Globus pallidus (tissue), 1 donor: Measurements from ENCODE around the gene DNAJC7.

Experiments used
- DNase-seq: peaks from one replicate; pipeline ENCODE4 v3.0.0-alpha.2; 2015; ENCODE audit warnings: low spot score

Gene DNAJC7, protein sequence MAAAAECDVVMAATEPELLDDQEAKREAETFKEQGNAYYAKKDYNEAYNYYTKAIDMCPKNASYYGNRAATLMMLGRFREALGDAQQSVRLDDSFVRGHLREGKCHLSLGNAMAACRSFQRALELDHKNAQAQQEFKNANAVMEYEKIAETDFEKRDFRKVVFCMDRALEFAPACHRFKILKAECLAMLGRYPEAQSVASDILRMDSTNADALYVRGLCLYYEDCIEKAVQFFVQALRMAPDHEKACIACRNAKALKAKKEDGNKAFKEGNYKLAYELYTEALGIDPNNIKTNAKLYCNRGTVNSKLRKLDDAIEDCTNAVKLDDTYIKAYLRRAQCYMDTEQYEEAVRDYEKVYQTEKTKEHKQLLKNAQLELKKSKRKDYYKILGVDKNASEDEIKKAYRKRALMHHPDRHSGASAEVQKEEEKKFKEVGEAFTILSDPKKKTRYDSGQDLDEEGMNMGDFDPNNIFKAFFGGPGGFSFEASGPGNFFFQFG

DNA sequence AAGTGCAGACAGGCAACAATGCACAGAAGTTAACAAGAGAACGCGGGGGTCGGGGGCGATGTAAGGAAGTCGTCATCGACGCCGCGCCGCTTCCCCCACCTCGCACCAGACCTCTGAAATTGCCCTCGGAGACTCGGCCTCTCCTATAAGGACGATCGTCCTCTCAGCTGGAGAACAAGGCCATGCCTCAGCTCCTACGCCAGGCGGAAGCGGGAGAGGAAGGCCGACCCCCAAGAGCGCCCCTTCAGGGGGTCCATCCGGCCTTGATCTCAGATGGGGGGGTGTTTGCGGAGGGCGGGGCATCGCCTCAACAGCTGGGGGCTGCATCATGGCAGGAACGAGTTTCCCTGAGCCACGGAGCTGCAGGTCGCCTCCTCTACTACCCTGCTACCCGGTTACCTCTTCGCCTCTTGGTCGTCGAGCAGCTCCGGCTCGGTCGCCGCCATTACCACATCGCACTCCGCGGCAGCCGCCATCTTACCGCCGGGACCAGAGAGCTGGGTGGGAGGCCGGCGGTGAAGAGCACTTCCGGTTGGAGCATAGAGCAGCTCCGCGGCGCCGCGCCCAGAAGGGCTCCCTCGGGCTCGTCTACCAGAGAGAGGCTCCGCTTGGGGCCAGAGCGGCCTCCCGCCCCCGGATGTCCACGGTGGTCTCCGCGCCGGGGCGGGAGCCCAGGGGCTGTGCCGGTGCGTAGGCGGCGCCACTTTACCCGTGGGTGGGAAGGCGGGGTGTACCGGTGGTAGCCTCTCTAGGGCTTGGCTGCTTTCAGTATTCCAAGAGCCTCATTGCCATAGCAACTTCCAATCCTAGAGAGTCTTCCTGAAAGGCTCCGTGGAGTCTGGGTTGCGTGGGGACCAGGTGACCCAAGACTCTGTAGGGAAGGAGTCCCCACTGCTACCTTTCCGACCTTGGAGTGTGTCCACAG, at the start of gene DNAJC7:
Gene DNAJC7 (minus strand): TSS at position 499 of the 925 bp plus-strand sequence. CDS start 23 bp downstream, at position 476.
- DNase-seq: peak; percentile 92

DNA sequence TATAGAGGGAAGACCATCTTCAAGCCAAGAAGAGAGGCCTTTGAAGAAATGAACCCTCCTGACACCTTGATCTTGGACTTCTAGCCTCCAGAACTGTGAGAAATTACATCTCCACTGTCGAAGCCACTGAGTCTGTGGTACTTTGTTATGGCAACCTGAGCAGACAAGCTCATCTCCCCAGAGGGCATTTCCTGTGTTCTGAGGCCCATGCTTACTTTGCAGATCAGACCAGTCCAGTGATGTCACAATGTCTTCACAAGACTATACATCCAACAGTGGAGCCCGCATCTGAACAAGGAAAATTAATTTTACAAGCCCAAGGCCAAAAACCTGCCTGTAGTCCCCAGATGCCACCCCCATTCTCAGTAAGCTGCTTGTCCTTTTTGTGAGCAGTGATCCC, 48.0 kb upstream of the DNAJC7 start:
- no peak for DNase-seq

DNA sequence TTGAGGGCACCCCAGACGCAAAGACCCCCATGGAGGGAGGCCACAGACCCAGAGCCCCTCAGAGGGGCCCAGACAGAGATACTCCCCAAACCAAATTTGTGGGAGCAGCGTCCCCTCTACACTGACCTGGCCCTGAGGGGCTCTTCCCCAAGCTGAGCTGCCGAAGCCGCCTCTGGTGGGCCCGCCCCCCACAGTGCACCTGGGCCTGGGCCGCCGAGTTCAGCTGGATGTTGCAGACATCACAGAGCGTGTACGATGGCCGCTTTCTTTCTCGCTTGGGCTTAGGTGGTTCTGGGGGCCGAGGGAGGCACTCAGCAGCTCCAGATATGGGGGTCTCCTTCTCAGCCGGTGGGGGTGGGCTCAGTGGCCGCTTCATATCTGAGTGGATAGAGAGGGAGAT, 45.4 kb upstream of the DNAJC7 start:
- no peak for DNase-seq

DNA sequence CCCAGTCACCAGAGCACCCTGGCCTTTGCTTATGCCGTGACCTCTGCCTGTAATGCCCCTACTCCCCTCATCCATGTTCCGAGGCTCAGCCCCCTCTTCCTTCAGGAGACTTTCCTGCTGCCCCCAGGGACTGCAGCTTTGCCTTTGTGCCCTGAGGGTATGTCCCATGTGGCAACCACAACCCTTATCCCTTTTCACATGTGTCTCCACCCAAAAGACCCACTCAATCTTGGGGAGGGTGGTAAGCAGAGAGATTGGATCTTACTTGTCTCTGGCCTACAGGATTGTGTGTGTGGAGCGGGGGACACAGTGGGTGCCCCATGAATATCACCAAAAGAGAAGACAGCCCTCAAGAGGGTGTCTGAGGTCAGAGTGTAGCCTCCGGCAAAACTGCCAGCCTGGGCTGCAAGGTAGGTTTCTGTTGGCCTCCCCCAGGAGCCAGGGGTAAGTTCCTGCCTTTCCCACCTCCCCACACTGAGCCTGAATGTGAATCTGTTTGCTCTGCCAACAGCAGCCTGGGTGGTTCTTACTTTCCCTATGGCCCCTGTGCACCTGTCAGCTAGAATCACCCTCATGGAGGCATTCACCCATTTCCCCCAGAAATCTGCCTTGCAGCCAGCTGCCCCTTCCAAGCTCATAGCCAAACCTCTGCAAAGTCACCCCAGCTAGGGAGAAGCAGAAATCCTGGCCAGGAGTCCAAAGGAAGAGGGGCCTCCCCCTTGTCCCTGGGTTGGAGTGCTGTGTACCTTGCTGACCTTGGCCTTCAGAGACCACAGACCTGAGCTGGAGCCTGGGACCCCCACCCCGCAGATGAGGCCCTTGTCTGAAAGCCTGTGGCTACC, 44.6 kb upstream of the DNAJC7 start:
- no peak for DNase-seq

DNA sequence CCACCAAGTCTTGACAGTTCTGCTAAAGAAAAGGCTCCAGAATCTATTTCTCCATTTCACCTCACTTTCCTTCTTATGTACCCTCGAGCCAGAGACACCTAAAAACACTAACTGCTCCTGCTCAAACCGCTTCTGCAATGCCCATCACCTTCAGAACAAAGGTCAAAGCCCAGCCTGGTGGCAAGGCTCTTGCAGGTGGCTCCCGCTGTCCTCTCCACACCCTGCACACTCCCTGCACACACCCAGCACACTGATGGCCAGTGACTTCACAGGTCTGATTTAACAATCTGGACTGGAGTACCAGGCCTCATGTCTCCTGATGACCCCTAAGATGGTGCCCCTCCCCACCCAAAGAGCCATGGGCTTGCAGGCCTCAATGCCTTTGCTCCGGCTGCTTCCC, 43.0 kb upstream of the DNAJC7 start:
- no peak for DNase-seq

DNA sequence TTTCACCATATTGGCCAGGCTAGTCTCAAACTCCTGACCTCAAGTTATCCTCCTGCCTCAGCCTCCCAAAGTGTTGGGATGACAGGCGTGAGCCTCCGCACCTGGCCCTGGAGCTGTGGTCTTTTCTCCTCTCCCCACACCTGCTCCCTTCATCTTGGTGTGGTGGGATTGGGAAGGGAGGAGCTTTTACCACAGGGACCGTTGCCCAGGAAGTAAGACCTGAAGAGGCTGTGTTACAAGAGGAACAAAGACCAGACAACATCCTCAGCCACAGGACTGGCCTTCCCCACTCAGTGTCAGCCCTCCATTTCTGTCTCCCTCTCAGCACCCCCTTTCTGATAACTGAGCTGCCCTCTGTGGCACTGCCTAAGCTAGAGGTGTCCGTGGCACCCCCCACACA, 42.6 kb upstream of the DNAJC7 start:
- DNase-seq: no peak

DNA sequence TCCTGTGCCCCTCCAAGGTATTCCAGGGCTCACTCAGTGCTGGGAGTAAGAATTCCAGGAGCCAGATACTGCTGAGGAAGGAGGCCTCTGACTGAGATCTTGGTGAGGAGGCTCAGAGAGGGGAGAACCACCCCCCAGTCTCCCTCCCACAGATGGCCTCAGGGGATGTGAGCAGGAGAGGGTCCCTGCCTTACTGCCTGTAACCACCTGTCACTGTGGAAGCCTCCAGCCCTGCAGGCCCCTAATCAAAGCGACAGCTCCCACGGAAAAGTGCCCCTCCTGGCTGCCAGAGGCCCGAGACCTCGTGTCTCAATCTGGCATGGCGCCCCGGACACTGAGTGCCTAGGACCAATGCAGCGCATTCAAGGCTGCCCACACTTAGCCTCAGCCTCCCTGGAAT, 40.8 kb upstream of the DNAJC7 start:
- no peak for DNase-seq

DNA sequence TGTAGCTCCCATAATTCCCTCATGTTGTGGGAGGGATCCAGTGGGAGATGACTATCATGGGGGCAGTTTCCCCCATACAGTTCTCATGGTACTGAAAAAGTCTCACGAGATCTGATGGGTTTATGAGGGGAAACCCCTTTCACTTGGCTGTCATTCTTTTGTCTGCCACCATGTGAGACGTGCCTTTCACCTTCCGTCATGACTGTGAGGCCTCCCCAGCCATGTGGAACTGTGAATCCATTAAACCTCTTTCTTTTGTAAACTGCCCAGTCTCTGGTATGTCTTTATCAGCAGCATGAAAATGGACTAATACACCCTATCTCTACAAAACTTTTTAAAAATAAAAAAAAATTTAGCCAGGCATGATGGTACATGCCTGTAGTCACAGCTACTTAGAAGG, 39.4 kb upstream of the DNAJC7 start:
- no peak for DNase-seq

DNA sequence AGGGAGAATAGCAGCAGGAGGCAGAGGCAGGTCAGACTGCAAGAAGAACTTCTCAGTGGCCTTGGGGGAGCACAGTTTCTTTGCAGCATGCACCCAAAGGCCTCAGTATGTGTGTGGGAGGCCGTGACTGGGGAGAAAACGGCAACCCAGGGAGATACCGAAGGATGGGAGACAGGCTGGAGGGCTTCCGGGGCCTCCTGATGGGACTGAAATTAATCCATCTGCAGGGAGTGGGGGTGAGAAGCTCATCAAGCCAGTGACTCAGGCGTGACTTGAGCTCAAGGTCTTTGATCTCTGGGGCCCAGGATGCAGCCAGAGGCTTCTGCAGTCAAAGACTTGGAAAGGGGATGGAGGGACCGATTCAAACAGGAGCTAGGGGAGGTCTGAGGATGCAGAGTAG, 38.3 kb upstream of the DNAJC7 start:
- no peak for DNase-seq

DNA sequence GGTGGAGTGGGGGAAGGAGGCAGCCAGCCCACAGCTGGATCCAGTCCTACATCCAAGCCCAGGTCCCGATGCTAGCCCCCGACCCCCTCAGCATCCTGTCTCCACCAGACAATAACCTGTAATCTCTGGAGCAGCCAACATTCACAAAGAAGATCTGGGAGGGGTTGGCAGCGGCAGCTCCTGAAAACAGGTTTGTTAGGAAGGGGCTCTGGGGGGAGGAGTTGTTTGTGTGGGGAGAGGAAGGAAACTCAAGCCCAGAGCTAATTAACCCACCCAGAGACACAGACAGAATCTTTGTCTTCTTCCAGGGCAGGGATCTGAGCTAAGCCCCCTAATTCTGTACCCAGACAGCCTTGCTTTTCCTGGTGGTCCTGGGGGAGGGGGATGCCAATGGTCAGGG, 37.8 kb upstream of the DNAJC7 start:
- DNase-seq: no peak

DNA sequence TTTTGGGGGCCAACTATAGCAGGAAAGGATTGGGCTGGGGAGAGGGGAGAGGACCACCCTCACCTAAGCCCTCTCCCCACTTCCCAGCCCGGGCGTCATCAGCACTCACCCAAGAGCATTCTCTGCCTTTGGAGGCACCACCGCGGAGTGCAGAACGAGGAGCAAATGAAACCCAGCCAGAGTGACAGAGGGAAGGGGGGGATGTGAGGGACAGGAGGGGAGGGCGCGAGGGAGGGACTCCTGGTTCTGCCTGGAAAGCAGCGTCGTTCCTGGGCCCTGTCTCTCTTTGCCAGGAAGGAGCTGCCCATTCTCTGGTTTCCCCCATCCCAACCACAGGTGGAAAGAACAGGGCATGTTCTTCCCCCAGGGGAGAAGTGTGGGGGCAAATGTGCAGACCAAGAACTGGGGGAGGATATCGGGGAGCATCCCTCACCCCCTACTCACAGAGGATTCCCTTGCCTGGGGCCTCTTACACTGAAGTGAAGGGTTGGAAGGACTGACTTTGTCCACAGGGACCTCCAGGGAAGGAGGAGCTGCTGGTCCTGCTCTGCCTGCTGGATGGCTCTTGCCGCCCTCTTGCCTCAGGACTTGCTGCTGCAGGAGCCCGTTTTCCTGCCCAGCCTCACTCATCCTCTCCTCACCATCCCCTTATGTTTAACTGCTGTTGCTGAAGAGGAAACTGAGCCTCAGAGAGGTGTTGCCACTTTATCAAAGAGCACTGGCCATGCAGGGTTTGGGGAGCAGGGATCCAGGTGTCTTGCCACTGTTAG, 36.7 kb upstream of the DNAJC7 start:
- no peak for DNase-seq

DNA sequence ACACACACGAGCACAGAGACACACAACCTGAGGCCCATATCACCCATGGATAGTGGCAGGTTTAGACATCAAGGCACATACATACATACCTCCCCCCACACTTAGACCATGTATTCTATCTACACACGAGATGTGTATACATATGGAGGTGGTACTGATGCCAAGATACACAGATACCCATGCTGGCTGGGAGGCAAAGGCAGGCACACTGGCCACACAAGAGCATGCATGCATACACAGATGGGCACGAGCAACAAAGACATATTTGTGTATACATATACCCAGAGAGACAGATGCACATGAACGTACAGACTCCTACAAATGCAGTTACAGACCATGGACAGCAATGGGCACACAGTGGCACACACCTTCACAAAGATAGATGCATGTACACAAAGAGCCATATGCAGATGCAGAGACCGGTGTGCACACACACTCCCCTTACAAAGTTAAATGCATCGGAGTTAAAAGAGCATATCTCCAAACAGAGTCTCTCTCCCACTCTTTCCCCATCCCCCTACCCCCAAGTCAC, 35.2 kb upstream of the DNAJC7 start:
- DNase-seq: no peak

DNA sequence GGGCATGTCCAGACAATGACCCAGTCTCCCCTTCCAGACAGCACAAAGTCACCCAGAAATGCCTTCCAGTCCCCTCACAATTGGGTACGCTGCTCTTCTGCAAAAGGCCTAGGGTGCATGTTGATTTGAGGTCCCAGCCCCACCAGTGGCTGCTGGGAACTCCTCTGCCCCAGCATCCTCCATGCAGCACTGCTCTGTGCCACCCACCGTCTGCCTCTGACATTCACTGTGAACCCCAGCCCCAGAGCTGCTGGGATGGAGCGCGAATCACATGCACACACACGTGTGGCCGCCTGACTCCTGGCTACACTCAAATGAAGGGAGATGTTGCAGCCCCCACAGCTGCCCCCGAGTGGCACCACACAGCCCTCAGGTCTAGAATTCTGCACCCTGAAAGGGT, 34.4 kb upstream of the DNAJC7 start:
- DNase-seq: no peak

DNA sequence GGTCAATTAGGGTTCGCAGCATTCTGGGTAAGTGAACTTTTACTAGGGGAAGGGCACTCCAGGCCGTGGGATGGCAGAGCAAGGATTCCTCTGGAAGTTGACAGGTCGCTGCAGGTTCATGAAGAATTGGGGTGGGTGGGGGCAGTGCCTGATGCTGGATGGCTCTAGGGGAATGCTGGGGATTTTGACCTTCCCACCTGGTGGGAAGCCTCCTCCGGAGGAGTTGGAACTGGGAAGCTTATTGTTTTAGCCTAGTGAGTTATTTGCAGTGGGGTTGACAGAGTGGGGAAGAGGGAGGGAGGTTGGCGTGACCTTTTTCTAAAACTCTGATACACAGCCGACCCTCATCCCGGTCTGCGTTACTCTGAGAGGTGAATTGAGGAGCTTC, 33.8 kb upstream of the DNAJC7 start:
- DNase-seq: no peak

DNA sequence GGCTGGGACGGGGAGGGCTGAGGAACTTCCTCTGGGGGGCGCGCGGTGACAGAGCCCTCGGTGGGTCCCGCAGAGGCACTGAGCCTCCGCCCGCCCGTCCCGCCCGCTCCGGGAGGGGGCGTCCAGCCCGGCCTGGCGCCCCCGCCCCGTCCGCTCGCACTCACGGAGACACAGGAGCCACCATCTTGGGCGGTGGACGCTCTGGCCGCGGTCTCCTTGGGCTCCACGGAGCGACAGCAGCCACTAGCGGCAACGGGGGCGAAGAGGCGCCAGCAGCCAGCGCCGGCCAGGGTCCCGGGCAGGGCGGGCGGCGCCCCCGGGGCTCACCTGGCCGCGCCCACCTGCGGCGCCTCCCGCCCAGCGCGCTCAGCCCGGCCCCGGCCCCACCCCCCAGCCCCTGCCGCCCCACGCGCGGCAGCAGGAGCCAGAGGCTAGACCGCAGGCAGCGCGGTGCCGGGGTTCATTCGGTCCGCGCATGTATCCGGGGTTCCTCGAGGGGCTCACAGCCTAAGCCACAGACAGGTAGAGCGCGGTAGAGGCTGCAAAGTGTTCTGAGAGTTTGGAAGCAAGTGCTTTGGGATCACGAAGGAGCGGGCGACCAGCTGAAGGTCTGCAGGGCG, 33.3 kb upstream of the DNAJC7 start, which contains the start of gene C17orf113:
Gene C17orf113 (minus strand): TSS at position 209 of the 620 bp plus-strand sequence. CDS start 7,225 bp downstream, outside the sequence.
- peak; percentile 52 for DNase-seq

DNA sequence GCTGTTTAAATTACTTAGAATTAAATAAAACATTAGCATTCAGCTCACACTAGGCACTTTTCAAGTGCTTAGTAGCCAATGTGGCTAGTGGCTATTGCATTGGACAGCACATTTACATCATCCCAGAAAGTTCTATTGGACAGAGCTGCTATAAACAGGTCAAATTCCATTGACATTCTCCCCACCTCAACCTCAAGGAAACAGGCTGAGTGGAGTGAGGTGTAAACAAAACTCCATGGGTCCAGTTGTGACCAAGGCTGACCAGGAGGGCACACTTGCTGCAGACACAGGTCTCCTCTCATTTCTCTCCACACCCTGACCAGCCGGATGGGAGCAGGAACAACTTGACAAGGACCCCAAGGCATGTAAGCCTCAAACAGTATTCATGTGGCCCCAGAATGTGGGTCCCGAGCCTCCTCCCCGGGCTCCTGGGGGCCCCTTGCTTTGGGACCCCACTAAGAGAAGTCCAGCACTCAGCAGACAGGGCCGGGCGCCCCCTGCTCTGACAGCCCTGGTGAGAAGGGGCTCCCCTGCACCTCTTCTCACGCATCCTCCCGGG, 32.7 kb upstream of the DNAJC7 start:
- DNase-seq: no peak

DNA sequence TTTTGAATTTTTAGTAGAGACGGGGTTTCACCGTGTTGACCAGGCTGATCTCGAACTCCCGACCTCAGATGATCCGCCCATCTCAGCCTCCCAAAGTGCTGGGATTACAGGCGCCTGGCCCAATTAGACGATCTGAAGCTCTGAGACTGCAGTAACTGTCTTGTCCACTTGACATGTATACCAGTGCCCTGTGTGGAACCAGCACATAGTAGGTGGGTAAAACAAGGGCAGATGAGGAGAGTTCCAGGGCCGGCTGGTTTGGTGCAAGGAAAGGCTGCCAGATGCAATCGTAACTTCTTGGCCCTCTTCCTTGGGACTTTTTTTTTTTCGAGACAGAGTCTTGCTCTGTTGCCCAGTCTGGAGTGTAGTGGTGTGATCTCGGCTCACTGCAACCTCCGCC, 30.1 kb upstream of the DNAJC7 start:
- no peak for DNase-seq

DNA sequence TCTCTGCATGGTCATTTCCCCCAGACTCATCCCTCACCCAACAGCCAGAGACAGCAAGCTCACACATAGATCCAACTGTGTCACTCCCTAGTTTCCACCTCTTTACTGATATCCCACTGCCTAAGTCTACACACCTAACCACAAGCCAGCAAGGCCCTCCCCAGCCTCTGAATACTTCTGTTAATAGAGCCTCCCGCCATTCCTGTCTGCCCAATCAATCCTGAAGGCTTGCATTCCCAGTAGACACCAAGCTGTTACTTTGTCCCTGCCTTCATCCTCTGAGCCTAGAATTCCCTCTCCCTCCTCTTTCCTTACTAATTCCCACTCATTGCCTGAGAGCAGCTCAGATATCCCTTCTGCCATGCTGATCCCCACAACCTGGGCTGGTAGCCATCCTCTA, 28.5 kb upstream of the DNAJC7 start:
- DNase-seq: no peak

DNA sequence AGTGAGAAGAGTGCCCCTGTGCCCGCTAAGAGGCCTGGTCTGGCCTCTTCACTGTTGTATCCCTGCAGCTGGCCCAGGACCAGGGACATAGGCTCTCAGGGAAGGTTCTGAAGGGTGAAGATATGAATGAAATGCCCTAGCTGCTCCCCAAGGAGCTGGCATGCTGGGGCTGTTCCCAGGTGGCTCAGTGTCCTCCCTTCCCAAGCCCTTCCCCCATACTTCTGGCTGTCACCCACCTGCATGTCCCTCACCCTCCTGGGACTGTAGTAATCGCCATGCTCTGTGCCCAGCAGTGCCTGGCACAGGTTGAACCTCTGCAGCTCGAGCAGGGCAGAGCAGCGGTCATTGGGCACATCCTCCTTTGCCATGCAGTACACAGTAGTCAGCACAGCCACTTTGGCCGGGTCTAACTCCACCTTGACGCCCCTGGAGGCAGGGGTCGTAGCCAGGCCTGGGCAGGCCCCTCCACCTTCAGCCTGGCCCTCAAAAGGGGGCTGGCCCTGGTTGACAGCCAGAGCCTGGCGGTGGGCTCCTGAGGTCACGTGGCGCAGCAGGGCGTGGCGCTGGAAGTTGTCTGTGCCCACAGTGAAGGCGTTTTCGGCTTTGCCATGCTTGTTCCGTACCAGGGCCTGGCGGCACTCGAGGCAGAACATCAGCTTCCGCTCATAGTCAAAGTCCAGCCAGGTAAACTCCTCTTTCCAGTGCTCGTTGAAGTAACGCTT, 25.5 kb upstream of the DNAJC7 start:
- DNase-seq: no peak
